Stimulated activated CD4-positive, alpha-beta T cell treated with anti-CD3 and anti-CD28 coated beads, TNF-alpha, amount 100 ng/mL, for 4 hours (primary cell): ENCODE data around the gene XYLT1.

Experiments
- DNase-seq, 3 experiments: peaks; one replicate each; pipeline ENCODE4 v3.0.0-alpha.2; 2020; ENCODE audit warnings: low read depth in 3 of 3

XYLT1 gene

GRCh38 chr16:17228048-17228707 lies 242.6 kb downstream of the XYLT1 start:
- no peak for DNase-seq

- no peak for DNase-seq
Observed at GRCh38 chr16:17227278-17227677, 243.5 kb downstream of the XYLT1 start.

DNA sequence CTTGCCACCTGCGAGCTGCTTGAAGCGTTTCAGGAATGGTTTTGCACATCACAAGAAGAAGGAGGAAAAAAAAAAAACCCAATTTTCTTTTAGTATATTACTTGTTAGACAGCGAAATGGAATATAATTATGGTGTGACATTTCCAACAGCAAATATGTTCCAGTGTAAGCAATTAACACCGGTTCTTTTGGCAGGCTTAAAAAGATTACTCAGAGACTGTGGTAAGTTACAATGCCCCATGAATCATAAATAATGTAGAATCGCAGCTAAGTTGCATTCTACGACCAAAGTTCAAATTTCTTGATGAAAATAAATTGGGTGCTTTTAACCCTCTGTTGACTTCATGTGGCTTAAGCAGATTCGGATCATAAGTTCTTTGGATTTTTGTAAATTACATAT lies 245.2 kb downstream of the XYLT1 start:
- no peak for DNase-seq

GRCh38 chr16:17224879-17225281 lies 245.9 kb downstream of the XYLT1 start:
- DNase-seq = no peak

- DNase-seq = no peak
Observed at GRCh38 chr16:17224350-17224749, 246.4 kb downstream of the XYLT1 start.

DNA sequence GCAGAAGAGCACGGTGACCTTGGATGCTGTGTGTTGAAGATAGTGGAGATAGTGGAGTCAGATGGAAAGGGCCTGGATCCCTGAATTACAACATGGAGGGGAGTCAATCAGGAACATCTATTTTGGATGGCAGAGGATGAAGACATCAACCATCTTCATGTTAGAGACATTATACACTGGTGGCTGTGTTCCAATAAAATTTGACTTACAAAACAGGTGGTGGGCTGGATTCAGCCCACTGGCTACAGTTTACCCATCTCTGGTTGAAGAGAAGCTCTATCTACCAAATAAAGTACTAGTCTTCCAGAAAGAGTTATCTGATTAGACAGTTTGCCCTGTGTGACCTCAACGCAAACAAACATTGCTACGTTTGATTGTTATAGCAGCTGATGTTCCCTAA lies 247.2 kb downstream of the XYLT1 start:
- no peak for DNase-seq

DNA sequence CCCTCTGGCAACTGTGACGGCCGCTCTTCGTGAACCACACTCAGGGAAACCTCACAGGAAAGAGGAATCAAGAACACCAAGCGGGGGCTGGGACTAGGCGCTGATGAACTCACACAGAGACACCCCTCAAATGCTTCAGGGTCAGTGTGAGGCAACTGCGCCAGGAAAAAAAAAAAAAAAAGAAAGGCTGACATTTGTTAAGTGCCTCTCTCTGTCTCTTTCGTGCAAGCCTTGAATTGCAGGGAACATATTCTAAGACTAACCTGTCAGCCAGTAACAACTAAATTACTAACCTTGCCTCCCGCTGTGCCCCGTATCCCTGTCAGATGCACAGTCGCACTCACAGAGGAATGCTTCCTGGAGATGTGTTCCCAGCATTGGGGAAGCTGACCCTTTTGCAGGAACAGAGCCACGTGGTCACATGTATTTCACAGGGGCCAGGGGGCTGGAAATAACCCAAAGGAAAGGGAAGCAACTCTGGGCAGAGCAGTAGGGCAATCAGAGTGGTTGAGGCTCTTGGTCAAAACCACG lies 247.8 kb downstream of the XYLT1 start:
- DNase-seq = no peak

GRCh38 chr16:17219991-17220390 lies 250.8 kb downstream of the XYLT1 start:
- no peak for DNase-seq

GRCh38 chr16:17215936-17216335 lies 254.8 kb downstream of the XYLT1 start:
- no peak for DNase-seq

DNA sequence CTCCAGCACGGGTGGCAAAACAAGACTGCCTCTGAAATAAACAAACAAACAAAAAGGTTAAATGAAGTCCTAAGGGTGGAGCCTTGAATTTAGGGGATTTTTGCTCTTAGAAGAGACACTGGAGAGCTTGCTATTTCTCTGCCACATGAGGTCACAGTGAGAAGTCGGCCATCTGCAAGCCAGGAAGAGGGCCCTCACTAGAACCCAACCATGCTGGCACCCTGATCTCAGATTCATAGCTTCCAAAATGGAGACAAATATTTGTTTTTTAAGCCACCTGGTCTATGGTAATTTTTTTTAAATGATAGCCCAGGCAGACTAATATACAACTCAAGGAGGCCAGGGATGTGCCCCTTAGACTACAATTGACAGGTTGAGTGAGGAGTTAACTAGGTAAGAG lies 255.5 kb downstream of the XYLT1 start:
- DNase-seq = no peak

GRCh38 chr16:17213974-17214373 lies 256.8 kb downstream of the XYLT1 start:
- DNase-seq = no peak

DNA sequence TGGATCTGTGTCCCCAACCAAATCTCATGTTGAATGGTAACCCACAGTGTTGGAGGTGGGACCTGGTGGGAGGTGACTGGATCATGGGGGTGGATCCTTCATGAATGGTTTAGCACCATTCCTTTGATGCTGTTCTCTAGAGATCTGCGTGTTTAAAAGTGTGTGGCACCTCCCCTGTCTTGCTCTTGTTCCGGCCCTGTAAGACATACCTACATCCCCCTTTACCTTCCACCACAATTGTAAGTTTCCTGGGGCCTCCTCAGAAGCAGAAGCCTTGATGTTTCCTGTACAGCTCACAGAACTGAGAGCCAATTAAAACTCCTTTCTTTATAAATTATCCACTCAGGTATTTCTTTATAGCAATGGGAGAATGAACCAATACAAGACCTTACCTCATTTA lies 257.7 kb downstream of the XYLT1 start:
- no peak for DNase-seq

- DNase-seq = no peak
Observed at GRCh38 chr16:17212606-17213005, 258.2 kb downstream of the XYLT1 start.

DNA sequence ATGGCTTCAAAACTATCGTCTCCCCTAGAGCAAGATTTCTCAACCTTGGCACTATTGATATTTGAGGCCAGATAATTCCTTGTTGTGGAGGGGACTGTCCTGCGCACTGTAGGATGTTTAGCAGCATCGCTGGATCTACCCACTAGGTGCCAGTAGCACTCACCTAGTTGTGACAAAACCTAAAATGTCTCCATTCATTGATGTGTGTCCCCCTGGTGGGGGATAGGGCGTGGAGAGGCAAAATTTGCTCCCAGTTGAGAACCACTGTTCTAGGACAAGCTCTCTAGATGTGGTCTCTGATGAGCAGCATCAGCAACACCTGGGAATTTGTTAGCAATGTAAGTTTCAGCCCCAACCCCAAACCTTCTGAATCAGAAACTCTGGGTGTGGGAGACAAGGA lies 259.0 kb downstream of the XYLT1 start:
- peak in 1 of 3 experiments; percentile 3 for DNase-seq

GRCh38 chr16:17206712-17207111 lies 264.0 kb downstream of the XYLT1 start:
- DNase-seq = no peak

DNA sequence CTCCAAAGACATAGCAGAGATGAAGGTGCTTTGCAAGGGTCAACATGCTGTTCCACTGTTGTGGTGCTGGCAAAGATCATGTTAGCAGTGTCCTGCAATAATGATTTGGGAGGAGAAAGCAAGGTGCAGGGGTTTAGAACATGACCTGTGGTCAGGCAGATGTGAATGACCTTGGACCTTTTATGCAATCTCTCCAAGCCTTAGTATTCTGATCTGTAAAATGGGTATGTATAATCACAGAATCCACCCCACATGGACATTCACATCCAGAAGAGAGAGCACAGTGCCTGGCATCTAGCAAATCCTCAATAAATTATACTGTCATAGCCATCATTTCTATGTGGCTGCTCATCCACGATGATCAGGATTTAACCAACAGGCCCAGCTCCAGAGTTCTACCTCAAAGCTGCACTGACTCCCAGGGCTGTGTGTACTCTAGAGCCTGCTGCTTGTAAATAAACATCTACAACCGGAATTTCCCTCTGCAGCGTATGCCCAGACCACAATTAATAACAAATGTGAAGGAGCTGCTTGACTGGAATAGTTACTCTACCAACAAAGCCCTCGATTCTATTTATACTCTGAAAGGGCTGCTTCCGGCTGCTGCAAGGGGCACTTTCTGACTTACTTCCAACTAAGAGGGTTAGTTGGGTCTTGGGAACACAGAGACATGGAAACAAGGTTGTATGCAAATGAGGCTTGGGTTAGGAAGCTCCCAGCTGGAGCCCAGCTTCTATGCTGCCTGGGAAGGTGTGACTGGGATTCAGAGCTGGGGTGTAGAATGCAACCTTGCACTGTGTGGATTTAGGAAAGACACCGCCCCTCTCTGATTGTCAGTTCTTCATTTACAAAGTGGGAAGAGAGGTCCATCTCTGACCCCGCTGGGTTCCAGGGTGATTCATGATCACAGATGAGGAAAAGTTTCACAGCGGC lies 265.2 kb downstream of the XYLT1 start:
- DNase-seq = no peak

GRCh38 chr16:17204644-17205043 lies 266.1 kb downstream of the XYLT1 start:
- DNase-seq = no peak

- no peak for DNase-seq
Observed at GRCh38 chr16:17204206-17204605, 266.6 kb downstream of the XYLT1 start.

GRCh38 chr16:17203424-17203823 lies 267.3 kb downstream of the XYLT1 start:
- no peak for DNase-seq

GRCh38 chr16:17199135-17199534 lies 271.6 kb downstream of the XYLT1 start:
- DNase-seq = no peak

DNA sequence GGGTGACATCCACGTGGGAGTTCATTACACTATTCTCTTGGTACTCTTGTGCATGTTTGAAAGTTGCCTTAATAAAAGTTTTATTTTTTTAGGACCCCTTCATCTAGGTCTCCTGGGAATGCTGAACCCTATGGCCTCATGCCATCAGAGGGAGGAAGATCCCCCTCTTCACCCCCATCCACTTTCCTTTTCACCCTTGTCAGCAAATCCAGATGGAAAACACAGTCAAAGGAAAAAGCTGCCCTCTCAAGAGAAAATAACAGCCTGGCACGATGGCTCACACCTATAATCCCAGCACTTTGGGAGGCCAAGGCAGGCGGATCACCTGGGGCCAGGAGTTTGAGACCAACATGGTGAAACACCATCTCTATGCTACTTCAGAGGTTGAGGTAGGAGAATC lies 274.2 kb downstream of the XYLT1 start:
- no peak for DNase-seq

- DNase-seq = peak; percentile 27 to 47 (median 31)
Observed at GRCh38 chr16:17194190-17194780, 276.5 kb downstream of the XYLT1 start.
